T-helper 1 cell treated with Interleukin-12 subunit alpha and Interleukin-12 subunit beta and Interleukin-4 antibody, amounts not matched to agents 30 ng/mL and 1 ng/mL, for 36 hours (primary cell): ENCODE measurements around the gene RBBP7. TPM values are rescaled to one million over a fixed set of nuclear protein-coding genes. Genes with fewer than 3 reads are reported as not detected.

Experiments used
- intact Hi-C: fragments of 100-400 bp; cut with micrococcal nuclease; formaldehyde crosslinking; loops from one replicate; pipeline ENCODE4 v1.15.1; 2024
- total RNA-seq: library from RNA; stranded (reverse); gene quantifications from 2 replicates; pipeline ENCODE4 v1.2.3, GENCODE V29; 2022

Gene RBBP7
- total RNA-seq, 1 donor from 2014 or later = 104 TPM

DNA sequence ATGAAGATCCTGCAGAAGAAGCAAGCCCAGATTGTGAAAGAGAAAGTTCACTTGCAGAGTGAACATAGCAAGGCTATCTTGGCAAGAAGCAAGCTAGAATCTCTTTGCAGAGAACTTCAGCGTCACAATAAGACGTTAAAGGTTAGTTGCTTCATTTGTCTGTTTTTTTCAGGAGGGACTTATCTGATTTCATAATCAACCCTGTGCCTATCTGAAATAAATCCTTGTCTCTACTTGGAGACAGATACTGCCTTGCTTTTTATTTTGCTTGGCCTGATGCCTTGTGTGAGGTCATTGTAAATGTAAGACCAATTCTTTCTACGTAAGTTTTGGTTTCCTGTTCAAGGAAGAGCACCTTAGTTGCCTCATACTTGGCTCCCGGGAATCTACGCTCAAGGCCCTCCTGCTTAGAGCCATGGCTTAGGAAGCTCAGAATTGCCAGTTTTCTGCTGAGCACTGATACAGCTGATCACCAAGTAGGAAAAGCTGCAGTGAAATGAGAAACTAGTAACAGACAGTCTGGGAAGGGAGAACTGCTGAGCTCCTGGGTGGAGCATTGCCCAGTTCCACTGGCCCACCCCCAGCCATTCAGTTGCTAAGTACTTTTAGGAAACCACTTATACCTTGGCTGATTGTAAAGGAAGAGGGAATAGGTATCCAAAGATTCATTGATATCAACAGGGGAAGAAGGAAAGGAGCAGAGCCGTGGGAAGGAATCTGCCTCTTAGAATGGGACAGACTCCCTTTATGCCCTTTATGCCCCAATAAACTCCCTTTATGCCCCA, 41.8 kb downstream of the RBBP7 start:
- intact Hi-C loops = loop anchor here (5.0 kb wide), 2 partner anchors 119 to 764 kb away; partner anchors contain the start of gene REPS2

DNA sequence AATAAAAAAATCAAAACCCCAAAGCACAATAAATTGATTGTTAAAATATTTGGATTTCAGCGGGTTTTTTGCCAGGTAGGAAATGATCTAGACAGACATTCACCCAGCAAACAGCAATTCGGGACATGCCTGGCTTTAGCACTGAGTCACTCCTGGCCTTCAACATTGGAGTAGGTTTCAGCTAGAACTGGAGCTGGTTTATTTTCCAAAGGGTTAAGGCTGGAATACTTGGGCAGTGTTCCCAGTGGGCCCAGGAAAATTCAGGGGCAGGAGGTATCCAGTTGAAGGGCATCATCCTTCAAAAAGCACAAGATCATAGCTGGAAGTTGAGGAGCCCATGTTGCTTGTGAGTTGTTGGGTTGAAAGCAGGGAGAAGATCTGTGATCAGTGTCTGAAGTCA, 42.9 kb downstream of the RBBP7 start:
- intact Hi-C loops = loop anchor here (2.0 to 5.0 kb wide), 3 partner anchors 56 to 765 kb away; partner anchors contain the start of gene REPS2

DNA sequence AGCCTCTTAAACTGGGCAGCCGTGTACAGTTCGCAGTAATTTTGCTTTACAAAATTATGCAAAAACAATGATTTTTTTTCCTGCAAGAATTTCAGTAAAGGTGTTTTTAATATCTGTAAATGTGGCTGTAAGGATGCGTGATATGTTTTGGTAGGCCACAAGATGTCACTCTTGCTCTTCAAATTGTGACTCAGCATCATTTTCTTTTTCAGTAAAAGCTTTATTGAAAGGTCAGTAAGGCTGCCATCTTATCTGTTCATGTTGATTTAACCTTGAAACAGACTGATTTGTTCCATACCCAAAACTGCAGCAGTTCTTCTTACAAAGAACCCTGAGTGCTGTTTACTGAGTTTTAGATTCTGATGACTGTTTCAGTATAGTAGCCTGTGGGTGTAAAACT, 44.0 kb downstream of the RBBP7 start:
- intact Hi-C loops = loop anchor here (1.0 to 5.0 kb wide), 6 partner anchors 44 to 766 kb away; partner anchors contain the start of genes RBBP7 and REPS2

DNA sequence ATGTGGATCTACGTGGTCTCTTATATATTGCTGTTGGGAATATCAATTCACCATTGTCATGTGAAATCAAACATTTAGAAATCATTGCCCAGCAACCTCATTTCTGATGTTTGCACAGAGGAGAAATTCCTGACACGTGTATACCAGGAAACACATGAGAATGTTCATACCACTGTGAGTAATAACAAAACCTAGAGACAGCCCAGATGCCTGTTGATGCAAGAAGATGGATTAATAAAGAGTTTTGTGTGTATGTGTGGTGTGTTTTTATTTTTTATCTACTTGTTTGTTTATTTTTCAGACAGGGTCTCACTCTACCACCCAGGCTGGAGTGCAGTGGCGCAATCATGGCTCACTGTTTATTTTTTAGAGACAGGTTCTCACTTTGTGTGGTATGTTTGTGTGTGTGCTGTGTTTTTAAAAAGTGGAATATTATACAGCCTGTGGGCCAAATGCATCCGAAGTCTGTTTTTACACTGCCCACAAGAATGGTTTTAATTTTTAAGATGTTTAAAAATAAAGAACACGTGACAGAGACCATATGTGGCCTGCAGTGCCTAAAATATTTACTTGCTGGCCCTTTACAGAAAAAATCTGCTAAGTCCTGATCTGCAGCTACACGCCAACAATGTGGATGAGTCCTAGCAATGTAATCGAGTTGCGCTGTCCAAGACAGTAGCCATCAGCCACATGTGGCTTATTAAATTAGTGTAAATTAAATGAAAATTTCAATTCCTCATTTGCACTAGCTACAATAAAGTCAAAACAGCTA, 44.7 kb downstream of the RBBP7 start:
- intact Hi-C loops = loop anchor here (1.0 to 5.0 kb wide), 6 partner anchors 45 to 767 kb away; partner anchors contain the start of genes RBBP7 and REPS2

DNA sequence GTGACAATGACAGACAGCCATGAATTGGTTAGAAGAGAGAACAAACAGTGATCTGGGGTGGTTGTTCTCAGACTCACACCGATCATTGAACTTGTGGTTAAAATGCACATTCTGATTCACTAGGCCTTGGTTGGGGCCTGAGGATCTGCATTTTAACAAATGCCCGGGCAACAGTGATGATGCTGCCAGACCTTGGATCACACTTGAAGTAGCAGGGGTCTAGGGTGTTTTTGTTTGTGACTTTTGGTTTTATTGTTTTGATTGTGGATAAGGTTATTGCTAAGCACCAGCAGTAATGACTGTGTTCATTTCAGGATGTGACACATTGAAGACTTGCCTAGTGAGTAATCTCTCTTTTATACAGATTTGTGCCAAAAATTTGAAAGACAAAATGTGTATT, 47.4 kb downstream of the RBBP7 start:
- intact Hi-C loops = no loop called here

DNA sequence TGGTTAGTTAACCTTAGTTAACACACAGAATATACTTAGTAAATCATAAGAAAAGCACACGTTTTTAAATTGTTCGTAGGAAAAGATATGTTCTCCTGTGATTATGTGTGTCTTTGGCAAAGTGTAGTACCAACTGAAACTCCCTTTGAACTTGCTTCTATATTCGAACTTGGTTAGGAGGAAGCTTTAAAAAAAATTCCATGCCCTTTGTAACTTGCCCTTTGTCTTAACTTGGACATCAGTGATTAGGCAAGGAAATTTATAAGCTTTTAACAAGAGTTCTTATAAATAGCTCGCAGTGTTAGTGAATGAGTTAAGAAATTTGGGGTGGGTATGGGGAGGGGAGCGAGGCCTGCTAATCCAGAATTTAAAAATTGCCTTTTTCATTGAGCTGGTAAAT, 50.5 kb downstream of the RBBP7 start:
- intact Hi-C loops = no loop called here

DNA sequence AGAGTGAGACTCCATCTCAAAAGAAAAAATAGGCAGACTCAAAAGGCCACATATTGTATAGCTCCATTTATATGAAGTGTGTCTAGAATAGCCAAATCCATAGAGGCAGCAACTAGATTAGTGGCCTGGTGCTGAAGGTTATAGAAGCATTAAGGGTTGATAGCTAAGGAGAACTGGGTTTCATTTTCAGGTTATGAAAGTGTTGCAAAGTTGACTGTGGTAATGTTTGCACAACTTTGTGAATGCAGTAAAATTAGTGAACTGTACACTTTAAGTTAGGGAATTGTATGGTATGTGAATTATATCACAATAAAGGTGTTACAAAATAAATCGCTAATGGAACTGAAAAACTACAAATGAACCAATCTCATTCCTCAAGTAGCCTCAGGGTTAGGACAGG, 55.6 kb downstream of the RBBP7 start:
- intact Hi-C loops = no loop called here

DNA sequence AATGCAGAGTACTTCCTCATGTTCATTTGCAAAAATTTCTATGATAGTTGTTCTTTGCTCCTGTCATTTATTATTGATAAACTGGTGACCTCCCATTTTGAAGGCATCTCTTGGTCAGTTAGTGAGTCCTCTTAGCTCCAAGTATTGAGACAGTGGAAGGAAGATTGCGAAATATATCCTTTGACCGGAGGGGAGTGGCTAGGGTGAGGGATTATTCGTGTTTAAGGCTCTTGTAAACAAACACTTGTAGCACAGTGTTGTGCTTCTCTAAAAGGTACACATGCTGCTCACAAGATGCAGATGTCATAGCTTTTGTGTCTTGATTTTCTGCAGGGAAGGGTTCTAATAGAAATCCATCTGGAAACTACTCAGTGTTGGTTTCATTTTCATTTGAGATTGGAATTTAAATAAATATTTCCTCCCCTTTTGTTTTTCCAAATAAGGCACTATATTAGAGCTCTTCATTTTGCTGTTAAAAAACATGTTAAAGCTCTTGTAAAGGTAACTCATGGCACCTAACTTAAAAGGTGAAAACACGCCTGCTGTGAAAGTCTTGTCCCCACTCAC, 62.1 kb downstream of the RBBP7 start:
- intact Hi-C loops = no loop called here

DNA sequence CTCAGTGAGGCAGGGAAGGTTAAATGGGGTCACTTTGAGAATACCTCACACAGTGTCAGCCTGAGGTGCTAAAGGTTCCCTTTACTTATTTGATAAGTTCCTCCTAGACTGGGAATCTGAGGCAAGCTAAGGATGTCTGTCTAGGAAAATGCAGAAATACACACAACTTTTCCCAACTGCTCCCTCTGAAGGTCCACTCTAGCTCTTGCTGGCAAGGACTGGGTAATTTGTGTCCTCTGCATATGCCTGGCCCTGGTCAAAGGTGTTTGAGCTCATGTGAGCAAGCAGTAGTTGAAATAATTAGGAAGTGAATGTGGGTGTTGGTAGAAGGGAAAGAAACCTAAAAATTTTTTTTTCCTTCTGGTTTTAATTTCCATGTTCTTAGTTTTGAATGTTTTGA, 62.6 kb downstream of the RBBP7 start:
- intact Hi-C loops = no loop called here

DNA sequence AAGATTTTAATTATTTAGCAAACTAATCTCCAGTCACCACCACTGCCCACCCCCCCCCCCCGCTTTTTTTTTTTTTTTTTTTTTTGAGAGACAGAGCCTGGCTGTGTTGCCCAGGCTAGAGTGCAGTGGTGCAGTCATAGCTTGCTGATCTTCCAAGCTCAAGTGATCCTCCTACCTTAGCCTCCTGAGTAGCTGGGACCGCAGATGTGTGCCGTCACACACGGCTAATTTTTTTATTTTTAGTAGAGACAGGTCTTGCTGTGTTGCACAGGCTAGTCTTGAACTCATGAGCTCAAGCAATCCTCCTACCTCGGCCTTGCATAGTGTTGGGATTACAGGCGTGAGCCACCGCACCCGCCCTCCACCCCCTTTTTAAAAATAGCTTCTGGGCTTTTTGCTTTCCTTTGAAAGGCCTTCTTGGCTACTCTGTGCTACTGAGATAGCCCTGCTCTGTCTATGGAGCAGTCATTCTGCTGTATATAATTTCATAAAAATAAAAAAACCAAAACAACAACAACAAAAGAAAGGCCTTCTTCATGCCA, 65.2 kb downstream of the RBBP7 start:
- intact Hi-C loops = no loop called here

DNA sequence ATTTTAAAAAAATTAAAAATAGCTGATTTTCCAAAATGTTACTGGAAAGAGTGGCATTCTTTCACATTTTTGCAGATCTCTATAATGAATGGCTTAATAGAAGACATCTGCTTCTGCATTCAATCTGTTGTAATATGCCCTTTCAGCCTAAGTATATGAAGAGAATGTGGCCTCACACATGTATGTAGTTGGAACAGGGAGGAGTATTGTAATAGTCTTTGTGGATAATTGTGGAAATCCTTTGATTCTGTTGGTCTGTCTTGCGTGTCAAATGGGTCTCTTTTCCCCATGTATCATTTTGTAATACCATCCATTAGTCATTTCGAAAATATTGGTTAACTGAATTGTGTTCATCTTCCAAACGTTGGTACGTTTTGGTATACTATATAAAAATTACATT, 72.3 kb downstream of the RBBP7 start:
- intact Hi-C loops = no loop called here

DNA sequence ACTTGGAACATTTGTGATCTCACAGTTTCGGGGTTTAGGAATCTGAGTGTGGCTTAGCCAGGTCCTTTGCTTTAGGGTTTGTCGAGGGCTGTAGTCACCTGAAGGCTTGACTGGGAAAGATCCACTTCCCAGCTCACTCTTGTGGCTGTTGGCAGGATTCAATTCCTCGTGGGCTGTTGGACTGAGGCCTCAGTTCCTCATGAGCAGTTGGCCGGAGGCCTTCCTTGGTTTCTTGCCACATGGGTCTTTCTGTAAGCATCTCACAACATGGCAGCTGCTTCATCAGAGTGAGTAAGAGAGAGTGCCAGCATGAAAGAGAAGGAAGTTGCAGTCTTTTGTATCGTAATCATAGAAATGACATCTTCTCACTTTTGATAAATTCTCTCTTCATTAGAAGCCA, 72.8 kb downstream of the RBBP7 start:
- intact Hi-C loops = no loop called here

DNA sequence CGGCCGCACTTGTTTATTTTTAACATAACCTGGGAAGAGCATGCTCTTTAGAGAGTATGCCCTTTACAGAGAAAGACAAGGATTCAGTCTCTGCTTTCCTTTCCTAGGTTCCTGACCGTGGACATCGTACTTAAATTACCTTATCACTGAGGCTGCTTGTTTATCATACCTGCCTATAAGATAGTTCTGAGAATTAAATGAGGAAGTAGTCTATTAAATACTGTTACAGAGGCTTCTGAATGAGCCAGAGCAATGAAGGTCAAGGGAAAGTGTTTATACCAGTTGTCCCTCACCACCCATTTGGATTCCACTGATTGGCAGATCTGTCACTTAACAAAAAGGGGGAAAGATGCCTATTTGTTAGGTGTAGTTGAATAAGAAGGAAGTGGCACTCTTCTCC, 73.9 kb downstream of the RBBP7 start:
- intact Hi-C loops = no loop called here

Other genes starting within 250 kb of the RBBP7 start
- not detected in 2 replicates for gene S100G, start 220.2 kb downstream of the RBBP7 start, total RNA-seq
- 5.1 and 5.5 TPM in 2 replicates for gene CTPS2, start 157.7 kb downstream of the RBBP7 start, total RNA-seq
- gene SYAP1, start 150.8 kb downstream of the RBBP7 start, total RNA-seq = 16.2 and 17.5 TPM in 2 replicates
- gene TXLNG, start 83.9 kb downstream of the RBBP7 start, total RNA-seq = 12.6 and 13.0 TPM in 2 replicates
- not detected in 2 replicates for gene REPS2, start 76.3 kb upstream of the RBBP7 start, total RNA-seq